ENCODE data around the gene KLHL17.
A peak's percentile ranks its signal among the peaks of the same experiment; 100 is the strongest.
"Not testable (repeated sequence)": the region's sequence is repeated elsewhere in the genome, so short reads cannot be mapped to it uniquely, and the experiment has no call there.

KLHL17 gene

DNA sequence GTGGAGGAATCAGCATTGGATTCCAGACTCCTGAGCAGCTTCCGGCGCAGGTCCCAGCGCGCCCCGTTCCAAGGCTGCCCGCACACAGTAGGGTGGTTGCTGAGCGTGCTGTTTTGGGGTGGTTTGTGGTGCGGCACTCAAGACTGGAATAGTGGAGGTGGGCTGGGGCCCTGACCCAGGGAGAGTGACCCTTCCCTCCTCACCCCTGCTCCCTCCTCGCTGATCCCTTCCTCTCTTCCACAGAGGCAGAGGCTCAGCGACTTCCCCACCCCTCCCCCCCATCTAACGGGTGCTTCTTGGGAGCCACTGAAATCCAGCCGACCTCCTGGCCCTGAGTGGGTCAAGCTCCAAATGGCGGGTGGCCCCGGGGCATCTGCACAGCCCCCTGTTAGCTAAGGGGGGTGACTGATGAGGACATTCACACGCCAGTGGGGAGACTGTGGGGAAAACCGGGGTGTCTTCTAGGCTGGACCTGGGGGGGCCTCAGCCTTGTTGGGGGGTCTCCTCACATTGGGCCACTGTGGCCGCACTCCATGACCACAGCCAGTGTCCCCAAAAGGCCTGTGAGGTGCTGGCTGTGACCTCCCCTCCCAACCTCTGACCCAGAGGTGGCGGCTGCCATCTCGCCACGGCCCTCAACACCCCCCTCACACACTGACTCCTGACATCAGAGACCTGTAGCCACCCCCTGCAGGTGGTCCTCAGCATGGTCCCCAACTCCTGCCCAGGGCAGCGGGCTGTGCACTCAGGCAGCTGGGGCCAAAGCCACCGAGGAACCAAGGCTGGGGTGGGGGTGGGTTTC lies 43.4 kb downstream of the KLHL17 start:
- DNase-seq: no peak

- no peak for DNase-seq
Observed at GRCh38 chr1:1004420-1004779, 44.0 kb downstream of the KLHL17 start.

GRCh38 chr1:1004780-1005697 lies 44.7 kb downstream of the KLHL17 start:
- peak; percentile 41 for DNase-seq

DNA sequence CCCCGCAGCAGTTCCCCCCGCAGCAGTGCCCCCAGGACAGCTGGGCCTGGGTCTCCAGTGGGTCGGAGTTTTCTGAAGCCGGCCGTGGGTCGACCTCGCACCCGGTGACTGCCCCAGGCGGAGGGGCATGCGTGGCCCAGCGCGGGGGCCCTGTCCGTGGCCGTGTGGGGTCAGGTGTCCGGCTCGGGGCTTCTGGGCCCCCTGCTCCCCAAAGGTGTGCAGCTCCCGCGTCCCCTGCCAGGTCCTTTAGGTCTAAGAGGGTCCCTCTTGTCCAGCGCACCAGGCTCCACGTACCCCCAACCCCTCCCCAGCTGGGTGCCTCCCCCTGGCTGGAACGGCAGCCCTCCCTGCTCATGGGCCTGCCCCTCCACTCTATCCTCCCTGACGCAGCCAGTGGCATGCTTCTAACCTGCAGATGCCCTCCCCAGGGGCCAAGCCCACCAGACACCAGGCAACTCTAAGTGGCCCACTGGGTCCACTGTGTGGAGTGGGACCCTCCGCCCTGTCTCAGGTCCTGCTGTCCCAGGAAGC lies 45.5 kb downstream of the KLHL17 start:
- no peak for DNase-seq

- no peak for DNase-seq
Observed at GRCh38 chr1:1006305-1007159, 46.1 kb downstream of the KLHL17 start.

GRCh38 chr1:1010131-1010530 lies 49.7 kb downstream of the KLHL17 start:
- not testable (repeated sequence) for DNase-seq

DNA sequence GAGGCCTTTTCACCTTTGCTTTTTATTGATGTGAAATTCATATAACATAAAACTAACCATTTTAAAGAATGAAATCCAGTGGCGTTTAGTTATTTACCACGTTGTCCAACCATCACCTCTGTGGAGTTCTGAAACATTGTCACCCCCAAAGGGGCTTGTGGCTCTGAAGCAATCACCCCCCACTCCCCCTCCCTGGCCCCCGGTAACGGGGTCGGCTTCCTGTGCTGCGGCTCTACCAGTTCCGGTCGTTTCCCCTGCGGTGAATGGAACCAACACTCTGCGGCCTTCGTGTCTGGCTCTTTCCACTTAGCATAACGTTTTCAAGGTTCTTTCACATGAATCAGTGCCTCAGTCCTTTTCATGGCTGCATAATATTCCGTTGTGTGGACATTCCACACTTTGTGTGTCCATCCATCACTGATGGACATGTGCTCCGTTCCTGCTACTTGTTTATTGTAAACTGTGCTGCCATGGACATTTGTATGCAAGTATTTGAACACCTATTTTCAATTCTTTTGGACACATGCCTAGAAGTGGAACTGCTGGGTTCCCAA lies 51.1 kb downstream of the KLHL17 start:
- no peak for DNase-seq

- not testable (repeated sequence) for DNase-seq
Observed at GRCh38 chr1:1012736-1013104, 52.3 kb downstream of the KLHL17 start.

DNA sequence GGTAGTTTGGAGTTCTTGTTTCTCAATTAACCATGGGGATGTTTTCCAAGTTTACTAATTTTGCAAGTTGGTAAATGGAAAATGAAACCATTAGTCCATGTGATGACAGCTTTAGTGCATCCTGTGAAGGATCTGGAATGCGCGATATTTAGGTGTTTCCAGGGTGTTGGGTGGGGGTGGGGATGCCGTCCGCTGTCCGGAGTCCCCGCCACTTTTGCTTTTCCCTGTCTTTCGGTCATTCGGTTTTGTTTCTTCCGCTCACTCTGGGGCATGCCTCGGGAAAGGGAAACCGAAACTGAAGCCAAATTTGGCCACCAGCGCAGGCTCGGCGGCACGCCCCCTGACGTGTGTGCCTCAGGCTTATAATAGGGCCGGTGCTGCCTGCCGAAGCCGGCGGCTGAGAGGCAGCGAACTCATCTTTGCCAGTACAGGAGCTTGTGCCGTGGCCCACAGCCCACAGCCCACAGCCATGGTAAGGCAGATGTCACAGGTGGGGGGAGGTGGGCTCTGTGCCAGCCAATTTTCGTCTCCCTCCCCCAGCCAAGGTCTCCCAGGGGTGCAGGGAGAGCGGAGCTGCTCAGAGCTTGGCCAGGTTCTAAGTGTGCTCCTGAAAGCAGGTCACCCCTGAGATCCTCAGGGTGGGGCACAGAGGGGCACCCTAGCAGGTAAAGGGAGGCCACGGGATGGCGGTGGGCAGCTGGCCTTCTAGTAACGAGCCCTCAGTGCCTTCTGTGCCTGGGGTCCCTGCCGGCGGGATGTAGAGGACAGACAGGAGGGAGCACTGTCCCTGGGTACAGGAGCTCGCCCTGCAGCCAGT lies 52.9 kb downstream of the KLHL17 start, which contains the start of gene ISG15:
Gene ISG15 (plus strand): TSS at position 393 of the 817 bp plus-strand sequence. CDS start 77 bp downstream, at position 470.
- DNase-seq: peak; percentile 81

DNA sequence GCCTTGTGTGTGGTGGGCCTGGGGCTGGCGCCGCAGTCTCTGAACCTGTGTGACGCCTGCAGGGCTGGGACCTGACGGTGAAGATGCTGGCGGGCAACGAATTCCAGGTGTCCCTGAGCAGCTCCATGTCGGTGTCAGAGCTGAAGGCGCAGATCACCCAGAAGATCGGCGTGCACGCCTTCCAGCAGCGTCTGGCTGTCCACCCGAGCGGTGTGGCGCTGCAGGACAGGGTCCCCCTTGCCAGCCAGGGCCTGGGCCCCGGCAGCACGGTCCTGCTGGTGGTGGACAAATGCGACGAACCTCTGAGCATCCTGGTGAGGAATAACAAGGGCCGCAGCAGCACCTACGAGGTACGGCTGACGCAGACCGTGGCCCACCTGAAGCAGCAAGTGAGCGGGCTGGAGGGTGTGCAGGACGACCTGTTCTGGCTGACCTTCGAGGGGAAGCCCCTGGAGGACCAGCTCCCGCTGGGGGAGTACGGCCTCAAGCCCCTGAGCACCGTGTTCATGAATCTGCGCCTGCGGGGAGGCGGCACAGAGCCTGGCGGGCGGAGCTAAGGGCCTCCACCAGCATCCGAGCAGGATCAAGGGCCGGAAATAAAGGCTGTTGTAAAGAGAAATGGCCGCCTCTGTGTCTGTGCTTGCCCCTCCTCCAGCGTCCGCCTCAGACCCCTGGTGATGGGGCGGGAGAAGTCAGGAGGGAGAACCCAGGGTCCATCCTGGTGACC lies 53.7 kb downstream of the KLHL17 start:
- peak; percentile 46 for DNase-seq

- DNase-seq: peak; percentile 20
Observed at GRCh38 chr1:1014799-1015681, 54.7 kb downstream of the KLHL17 start.

Data from fibroblast of skin of abdomen (primary cell).